Measurements from ENCODE around the gene METTL24. TPM values are rescaled to one million over a fixed set of nuclear protein-coding genes. Genes with fewer than 3 reads are reported as not detected.

METTL24 gene
- total and polyA plus RNA-seq, 2 of the 8 experiments (the other 6 are each of a cell fraction or from before 2014, with no cell fraction given), result 0.30 to 0.39 TPM

DNA sequence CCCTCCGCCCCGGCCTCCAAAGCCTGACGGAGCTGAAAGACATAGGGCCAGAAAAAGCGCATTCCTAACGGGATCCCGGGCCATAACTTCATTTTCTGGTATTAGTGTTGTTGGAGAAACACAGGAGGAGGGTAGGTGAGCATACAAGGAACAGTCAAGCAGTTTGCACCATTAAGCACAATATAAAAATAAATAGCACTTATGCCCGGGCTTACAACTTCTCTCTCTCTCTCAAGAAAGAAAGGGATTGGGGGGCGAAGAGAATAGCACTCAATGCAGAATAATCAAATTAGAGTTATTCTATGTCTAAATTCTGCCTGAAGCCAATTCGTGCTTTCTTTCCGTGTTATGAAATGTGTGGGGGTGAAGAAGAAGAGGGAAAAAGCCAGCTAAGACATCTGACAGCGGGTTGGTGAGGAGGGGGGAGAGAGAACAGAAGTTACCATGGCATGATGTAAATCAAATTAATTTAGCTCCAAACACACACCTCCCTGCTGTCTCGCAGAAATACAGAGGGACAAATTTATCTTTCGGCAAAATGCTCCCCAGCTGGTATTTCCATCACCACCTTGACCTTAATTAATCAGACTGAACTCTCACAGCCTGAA, 508 bp upstream of the METTL24 start (continued):
- TF ChIP-seq, protein P1, sequence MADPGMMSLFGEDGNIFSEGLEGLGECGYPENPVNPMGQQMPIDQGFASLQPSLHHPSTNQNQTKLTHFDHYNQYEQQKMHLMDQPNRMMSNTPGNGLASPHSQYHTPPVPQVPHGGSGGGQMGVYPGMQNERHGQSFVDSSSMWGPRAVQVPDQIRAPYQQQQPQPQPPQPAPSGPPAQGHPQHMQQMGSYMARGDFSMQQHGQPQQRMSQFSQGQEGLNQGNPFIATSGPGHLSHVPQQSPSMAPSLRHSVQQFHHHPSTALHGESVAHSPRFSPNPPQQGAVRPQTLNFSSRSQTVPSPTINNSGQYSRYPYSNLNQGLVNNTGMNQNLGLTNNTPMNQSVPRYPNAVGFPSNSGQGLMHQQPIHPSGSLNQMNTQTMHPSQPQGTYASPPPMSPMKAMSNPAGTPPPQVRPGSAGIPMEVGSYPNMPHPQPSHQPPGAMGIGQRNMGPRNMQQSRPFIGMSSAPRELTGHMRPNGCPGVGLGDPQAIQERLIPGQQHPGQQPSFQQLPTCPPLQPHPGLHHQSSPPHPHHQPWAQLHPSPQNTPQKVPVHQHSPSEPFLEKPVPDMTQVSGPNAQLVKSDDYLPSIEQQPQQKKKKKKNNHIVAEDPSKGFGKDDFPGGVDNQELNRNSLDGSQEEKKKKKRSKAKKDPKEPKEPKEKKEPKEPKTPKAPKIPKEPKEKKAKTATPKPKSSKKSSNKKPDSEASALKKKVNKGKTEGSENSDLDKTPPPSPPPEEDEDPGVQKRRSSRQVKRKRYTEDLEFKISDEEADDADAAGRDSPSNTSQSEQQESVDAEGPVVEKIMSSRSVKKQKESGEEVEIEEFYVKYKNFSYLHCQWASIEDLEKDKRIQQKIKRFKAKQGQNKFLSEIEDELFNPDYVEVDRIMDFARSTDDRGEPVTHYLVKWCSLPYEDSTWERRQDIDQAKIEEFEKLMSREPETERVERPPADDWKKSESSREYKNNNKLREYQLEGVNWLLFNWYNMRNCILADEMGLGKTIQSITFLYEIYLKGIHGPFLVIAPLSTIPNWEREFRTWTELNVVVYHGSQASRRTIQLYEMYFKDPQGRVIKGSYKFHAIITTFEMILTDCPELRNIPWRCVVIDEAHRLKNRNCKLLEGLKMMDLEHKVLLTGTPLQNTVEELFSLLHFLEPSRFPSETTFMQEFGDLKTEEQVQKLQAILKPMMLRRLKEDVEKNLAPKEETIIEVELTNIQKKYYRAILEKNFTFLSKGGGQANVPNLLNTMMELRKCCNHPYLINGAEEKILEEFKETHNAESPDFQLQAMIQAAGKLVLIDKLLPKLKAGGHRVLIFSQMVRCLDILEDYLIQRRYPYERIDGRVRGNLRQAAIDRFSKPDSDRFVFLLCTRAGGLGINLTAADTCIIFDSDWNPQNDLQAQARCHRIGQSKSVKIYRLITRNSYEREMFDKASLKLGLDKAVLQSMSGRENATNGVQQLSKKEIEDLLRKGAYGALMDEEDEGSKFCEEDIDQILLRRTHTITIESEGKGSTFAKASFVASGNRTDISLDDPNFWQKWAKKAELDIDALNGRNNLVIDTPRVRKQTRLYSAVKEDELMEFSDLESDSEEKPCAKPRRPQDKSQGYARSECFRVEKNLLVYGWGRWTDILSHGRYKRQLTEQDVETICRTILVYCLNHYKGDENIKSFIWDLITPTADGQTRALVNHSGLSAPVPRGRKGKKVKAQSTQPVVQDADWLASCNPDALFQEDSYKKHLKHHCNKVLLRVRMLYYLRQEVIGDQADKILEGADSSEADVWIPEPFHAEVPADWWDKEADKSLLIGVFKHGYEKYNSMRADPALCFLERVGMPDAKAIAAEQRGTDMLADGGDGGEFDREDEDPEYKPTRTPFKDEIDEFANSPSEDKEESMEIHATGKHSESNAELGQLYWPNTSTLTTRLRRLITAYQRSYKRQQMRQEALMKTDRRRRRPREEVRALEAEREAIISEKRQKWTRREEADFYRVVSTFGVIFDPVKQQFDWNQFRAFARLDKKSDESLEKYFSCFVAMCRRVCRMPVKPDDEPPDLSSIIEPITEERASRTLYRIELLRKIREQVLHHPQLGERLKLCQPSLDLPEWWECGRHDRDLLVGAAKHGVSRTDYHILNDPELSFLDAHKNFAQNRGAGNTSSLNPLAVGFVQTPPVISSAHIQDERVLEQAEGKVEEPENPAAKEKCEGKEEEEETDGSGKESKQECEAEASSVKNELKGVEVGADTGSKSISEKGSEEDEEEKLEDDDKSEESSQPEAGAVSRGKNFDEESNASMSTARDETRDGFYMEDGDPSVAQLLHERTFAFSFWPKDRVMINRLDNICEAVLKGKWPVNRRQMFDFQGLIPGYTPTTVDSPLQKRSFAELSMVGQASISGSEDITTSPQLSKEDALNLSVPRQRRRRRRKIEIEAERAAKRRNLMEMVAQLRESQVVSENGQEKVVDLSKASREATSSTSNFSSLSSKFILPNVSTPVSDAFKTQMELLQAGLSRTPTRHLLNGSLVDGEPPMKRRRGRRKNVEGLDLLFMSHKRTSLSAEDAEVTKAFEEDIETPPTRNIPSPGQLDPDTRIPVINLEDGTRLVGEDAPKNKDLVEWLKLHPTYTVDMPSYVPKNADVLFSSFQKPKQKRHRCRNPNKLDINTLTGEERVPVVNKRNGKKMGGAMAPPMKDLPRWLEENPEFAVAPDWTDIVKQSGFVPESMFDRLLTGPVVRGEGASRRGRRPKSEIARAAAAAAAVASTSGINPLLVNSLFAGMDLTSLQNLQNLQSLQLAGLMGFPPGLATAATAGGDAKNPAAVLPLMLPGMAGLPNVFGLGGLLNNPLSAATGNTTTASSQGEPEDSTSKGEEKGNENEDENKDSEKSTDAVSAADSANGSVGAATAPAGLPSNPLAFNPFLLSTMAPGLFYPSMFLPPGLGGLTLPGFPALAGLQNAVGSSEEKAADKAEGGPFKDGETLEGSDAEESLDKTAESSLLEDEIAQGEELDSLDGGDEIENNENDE (IDR thresholded peaks at IDR 0.05; ENCODE audit: insufficient replicate concordance, low read length), result no peak
- no peak for TF ChIP-seq KDM4A (IDR thresholded peaks at IDR 0.05; ENCODE audit: low read depth, low read length, severe bottlenecking)
- no peak for TF ChIP-seq RBBP5 (IDR thresholded peaks at IDR 0.05; ENCODE audit: borderline replicate concordance, low read depth, low read length)
- no peak for TF ChIP-seq CEBPB (IDR thresholded peaks at IDR 0.05; ENCODE audit: low read depth, low read length)
- TF ChIP-seq SP1 (IDR thresholded peaks at IDR 0.05; ENCODE audit: low read depth, low read length), result no peak
- no peak for TF ChIP-seq GTF2F1 (IDR thresholded peaks at IDR 0.05; ENCODE audit: borderline replicate concordance, low read depth, low read length)
- TF ChIP-seq POLR2A (IDR thresholded peaks at IDR 0.05; ENCODE audit: control extremely low read depth in 1 of 2, low read depth in 2 of 2, low read length in 2 of 2), result no peak
- TF ChIP-seq TAF7 (optimal IDR thresholded peaks at IDR 0.05; ENCODE audit: borderline replicate concordance, low read depth, low read length), result no peak
- no peak for TF ChIP-seq POLR2AphosphoS5 (IDR thresholded peaks at IDR 0.05; ENCODE audit: low read depth, low read length)
- TF ChIP-seq HDAC2 (IDR thresholded peaks at IDR 0.05; ENCODE audit: borderline replicate concordance in 1 of 2, low read depth in 2 of 2, low read length in 2 of 2), result no peak
- no peak for TF ChIP-seq EGR1 (IDR thresholded peaks at IDR 0.05; ENCODE audit: borderline replicate concordance, low read depth, low read length)
